HTR-8/SVneo (cell line): ENCODE data around the gene DCAF8.
"Not testable (repeated sequence)": the region's sequence is repeated elsewhere in the genome, so short reads cannot be mapped to it uniquely, and the experiment has no call there.

ENCODE experiments used
- DNase-seq: peaks from one replicate; pipeline ENCODE4 v3.0.0; 2011; ENCODE audit warnings: low spot score, mixed read lengths; ENCODE audit not compliant: insufficient read length
- FAIRE-seq: peaks from 2 replicates; lab custom pipeline; 2011; peaks lifted over from hg19 to GRCh38; lab: Jason Lieb, UNC

Gene DCAF8

GRCh38 chr1:160261893-160262794 lies at the start of gene DCAF8:
Gene DCAF8, minus strand, starts transcription at chr1:160262549. Its CDS starts 18,541 bp downstream, at chr1:160244008.
- FAIRE-seq = peak; percentile 63
- DNase-seq = peak; percentile 93

- FAIRE-seq (no peak), DNase-seq (no peak)
Measured at GRCh38 chr1:160309571-160309970, 47.2 kb upstream of the DCAF8 start.

- no peak for FAIRE-seq
- DNase-seq = no peak
Measured at GRCh38 chr1:160309185-160309557, 46.8 kb upstream of the DCAF8 start.

GRCh38 chr1:160308451-160309184 lies 46.3 kb upstream of the DCAF8 start:
- no peak for FAIRE-seq
- DNase-seq = no peak

GRCh38 chr1:160307118-160307791 lies 44.9 kb upstream of the DCAF8 start:
- no peak for FAIRE-seq

GRCh38 chr1:160300173-160300572 lies 37.8 kb upstream of the DCAF8 start:
- FAIRE-seq (no peak), DNase-seq (no peak)

More at GRCh38 chr1:160307118-160307791, 44.9 kb upstream of the DCAF8 start:
- DNase-seq = no peak

- DNase-seq (no peak), FAIRE-seq (no peak)
Measured at GRCh38 chr1:160296036-160296435, 33.7 kb upstream of the DCAF8 start.

GRCh38 chr1:160293020-160293968 lies 30.9 kb upstream of the DCAF8 start:
- no peak for FAIRE-seq
- DNase-seq = no peak

GRCh38 chr1:160291248-160292220 lies 29.2 kb upstream of the DCAF8 start:
- DNase-seq = peak; percentile 44
- no peak for FAIRE-seq

GRCh38 chr1:160287769-160288168 lies 25.4 kb upstream of the DCAF8 start:
- not testable (repeated sequence) for FAIRE-seq, DNase-seq

- FAIRE-seq (no peak), DNase-seq (no peak)
Measured at GRCh38 chr1:160285506-160285905, 23.2 kb upstream of the DCAF8 start.

- peak; percentile 71 for FAIRE-seq
Measured at GRCh38 chr1:160284782-160285344, 22.5 kb upstream of the DCAF8 start, which contains the start of gene PEX19. Gene PEX19, minus strand, starts transcription at chr1:160285133. Its CDS starts 9 bp downstream, at chr1:160285124.

GRCh38 chr1:160284220-160284781 lies 22.0 kb upstream of the DCAF8 start:
- no peak for DNase-seq
- FAIRE-seq = no peak

More at GRCh38 chr1:160284782-160285344, 22.5 kb upstream of the DCAF8 start, which contains the start of gene PEX19:
- peak; percentile 88 for DNase-seq

GRCh38 chr1:160282807-160283206 lies 20.5 kb upstream of the DCAF8 start:
- DNase-seq (no peak), FAIRE-seq (no peak)

- FAIRE-seq (no peak), DNase-seq (no peak)
Measured at GRCh38 chr1:160277987-160278386, 15.6 kb upstream of the DCAF8 start.

GRCh38 chr1:160277330-160277729 lies 15.0 kb upstream of the DCAF8 start:
- DNase-seq = no peak
- FAIRE-seq = no peak

GRCh38 chr1:160271025-160271424 lies 8.7 kb upstream of the DCAF8 start:
- FAIRE-seq = no peak
- no peak for DNase-seq
